MM.1S (cell line): ENCODE measurements around the gene ADAMTS9.

Experiments
- DNase-seq: peaks from one replicate; pipeline ENCODE4 v3.0.0-alpha.2; 2015
- H2AFZ ChIP-seq: fragments of 300-600 bp; sonication (generic); 2 replicates; pipeline ENCODE4 v1.6.0; 2016; ENCODE audit warnings: antibody characterized with exemption, low read length
- H3F3A ChIP-seq: fragments of 300-600 bp; sonication (generic); 2 replicates; pipeline ENCODE4 v1.6.1; 2016; ENCODE audit warnings: mild to moderate bottlenecking, antibody characterized with exemption, low read length, moderate library complexity, mixed read lengths; ENCODE audit not compliant: insufficient read depth
- H3K27ac ChIP-seq: fragments of 300-600 bp; sonication (generic); 2 replicates; pipeline ENCODE4 v1.5.1; 2016; ENCODE audit warnings: mild to moderate bottlenecking, low read length
- H3K27me3 ChIP-seq: fragments of 300-600 bp; sonication (generic); replicated peaks from 2 replicates; pipeline ENCODE4 v1.6.0; 2016; ENCODE audit warnings: low read length; ENCODE audit not compliant: insufficient read depth
- H3K36me3 ChIP-seq: fragments of 300-600 bp; sonication (generic); replicated peaks from 2 replicates; pipeline ENCODE4 v1.6.1; 2016; ENCODE audit warnings: mild to moderate bottlenecking, low read length, mixed read lengths; ENCODE audit not compliant: insufficient read depth
- H3K4me1 ChIP-seq: fragments of 300-600 bp; sonication (generic); 2 replicates; pipeline ENCODE4 v1.6.1; 2016; ENCODE audit warnings: low read length, mixed read lengths
- H3K4me2 ChIP-seq: fragments of 300-600 bp; sonication (generic); 2 replicates; pipeline ENCODE4 v1.6.0; 2016; ENCODE audit warnings: low read depth, low read length
- H3K4me3 ChIP-seq: fragments of 300-600 bp; sonication (generic); 2 replicates; pipeline ENCODE4 v1.5.1; 2016; ENCODE audit warnings: low read length, mixed read lengths
- H3K79me2 ChIP-seq: fragments of 300-600 bp; sonication (generic); 2 replicates; pipeline ENCODE4 v1.6.1; 2016; ENCODE audit warnings: mixed run types, low read length, mixed read lengths
- H3K9ac ChIP-seq: fragments of 300-600 bp; sonication (generic); 2 replicates; pipeline ENCODE4 v1.6.1; 2016; ENCODE audit warnings: low read length, mixed read lengths
- H3K9me2 ChIP-seq: fragments of 300-600 bp; sonication (generic); replicated peaks from 2 replicates; pipeline ENCODE4 v1.6.1; 2016; ENCODE audit warnings: mild to moderate bottlenecking, low read length, mixed read lengths; ENCODE audit not compliant: insufficient read depth
- H3K9me3 ChIP-seq: fragments of 300-600 bp; sonication (generic); replicated peaks from 2 replicates; pipeline ENCODE4 v1.6.1; 2016; ENCODE audit warnings: mild to moderate bottlenecking, low read length, mixed read lengths; ENCODE audit not compliant: insufficient read depth
- H4K20me1 ChIP-seq: fragments of 300-600 bp; sonication (generic); 2 replicates; pipeline ENCODE4 v1.6.1; 2016; ENCODE audit warnings: mild to moderate bottlenecking, low read length, moderate library complexity, mixed read lengths; ENCODE audit not compliant: insufficient read depth
- CTCF ChIP-seq: fragments of 300-600 bp; sonication (generic); IDR thresholded peaks from 2 replicates; pipeline ENCODE4 v1.5.1; 2016; ENCODE audit warnings: antibody characterized with exemption, low read length, mixed read lengths
- EZH2 ChIP-seq: fragments of 300-600 bp; sonication (generic); optimal IDR thresholded peaks from 2 replicates; pipeline ENCODE3; 2017; ENCODE audit warnings: low read depth, mild to moderate bottlenecking, antibody characterized with exemption, low read length, mixed read lengths
- EZH2phosphoT487 ChIP-seq: fragments of 300-600 bp; sonication (generic); IDR thresholded peaks from 2 replicates; pipeline ENCODE4 v1.6.1; 2018; ENCODE audit warnings: antibody characterized with exemption, low read length

Gene ADAMTS9

GRCh38 chr3:64530434-64531049, 157.3 kb downstream of the ADAMTS9 start:
- Histone ChIP-seq H3K4me1 (peaks cover 6% of the 10 kb centered on the region; the same call in 1 of the 2 replicates), H3K9ac (no peak overlapping the region), H3K4me2 (no peak overlapping the region), H3F3A (peaks cover 5% of the 10 kb centered on the region), H3K27ac (no peak overlapping the region), H3K4me3 (no peak overlapping the region), H3K9me3 (no peaks in the 10 kb centered on the region), H3K27me3 (peaks cover 56% of the 10 kb centered on the region), H3K9me2 (no peaks in the 10 kb centered on the region), H2AFZ (no peak overlapping the region), H3K36me3 (no peaks in the 10 kb centered on the region), H3K79me2 (no peaks in the 10 kb centered on the region), H4K20me1 (no peaks in the 10 kb centered on the region; the same call in 1 of the 2 replicates)
- peak; percentile 60 for DNase-seq
- TF ChIP-seq EZH2 (no peak), CTCF (peak; percentile 63)

- TF ChIP-seq EZH2 (no peak), EZH2phosphoT487 (no peak), CTCF (no peak)
- H2AFZ ChIP-seq, result no peak overlapping the region
- no peaks in the 10 kb centered on the region for H4K20me1 ChIP-seq
- no peak overlapping the region for H3K9ac ChIP-seq
- H3K36me3 ChIP-seq, result no peaks in the 10 kb centered on the region
- H3F3A ChIP-seq, result no peaks in the 10 kb centered on the region
- no peaks in the 10 kb centered on the region for H3K79me2 ChIP-seq
- no peak for DNase-seq
- H3K4me3 ChIP-seq, result no peak overlapping the region
- no peaks in the 10 kb centered on the region for H3K27me3 ChIP-seq
- H3K9me3 ChIP-seq, result no peaks in the 10 kb centered on the region
- H3K9me2 ChIP-seq, result no peaks in the 10 kb centered on the region
- no peaks in the 10 kb centered on the region for H3K4me1 ChIP-seq
- no peak overlapping the region for H3K4me2 ChIP-seq
- H3K27ac ChIP-seq, result no peak overlapping the region
Observed at GRCh38 chr3:64523324-64523723, 164.5 kb downstream of the ADAMTS9 start.

- H3F3A ChIP-seq, result no peaks in the 10 kb centered on the region
- no peaks in the 10 kb centered on the region for H3K79me2 ChIP-seq
- H3K27me3 ChIP-seq, result no peaks in the 10 kb centered on the region
- no peak overlapping the region for H3K9ac ChIP-seq
- no peak overlapping the region for H3K4me3 ChIP-seq
- no peaks in the 10 kb centered on the region for H4K20me1 ChIP-seq
- DNase-seq, result no peak
- H3K36me3 ChIP-seq, result no peaks in the 10 kb centered on the region
- H3K4me2 ChIP-seq, result no peak overlapping the region
- TF ChIP-seq EZH2phosphoT487 (no peak), CTCF (no peak), EZH2 (no peak)
- no peaks in the 10 kb centered on the region for H3K4me1 ChIP-seq
- H3K9me3 ChIP-seq, result no peaks in the 10 kb centered on the region
- no peaks in the 10 kb centered on the region for H3K9me2 ChIP-seq
- no peak overlapping the region for H2AFZ ChIP-seq
- no peak overlapping the region for H3K27ac ChIP-seq
Observed at GRCh38 chr3:64520334-64520733, 167.5 kb downstream of the ADAMTS9 start.
